ENCODE data around the gene RBM34.
A peak's percentile ranks its signal among the peaks of the same experiment; 100 is the strongest.
"Not testable (repeated sequence)": the region's sequence is repeated elsewhere in the genome, so short reads cannot be mapped to it uniquely, and the experiment has no call there.

RBM34 gene

GRCh38 chr1:235124665-235125064, 36.4 kb downstream of the RBM34 start:
- no peak for DNase-seq
- intact Hi-C loops (cut with DNase I): loop anchor here (5.0 to 10.0 kb wide), 2 partner anchors 38 to 200 kb away; partner anchors contain the start of genes ARID4B, GGPS1 and RBM34

GRCh38 chr1:235124111-235124510, 36.9 kb downstream of the RBM34 start:
- DNase-seq: no peak
- intact Hi-C loops (cut with DNase I): loop anchor here (10.0 kb wide), 1 partner anchor 201 kb away; the partner anchor contains the start of genes ARID4B and GGPS1

DNA sequence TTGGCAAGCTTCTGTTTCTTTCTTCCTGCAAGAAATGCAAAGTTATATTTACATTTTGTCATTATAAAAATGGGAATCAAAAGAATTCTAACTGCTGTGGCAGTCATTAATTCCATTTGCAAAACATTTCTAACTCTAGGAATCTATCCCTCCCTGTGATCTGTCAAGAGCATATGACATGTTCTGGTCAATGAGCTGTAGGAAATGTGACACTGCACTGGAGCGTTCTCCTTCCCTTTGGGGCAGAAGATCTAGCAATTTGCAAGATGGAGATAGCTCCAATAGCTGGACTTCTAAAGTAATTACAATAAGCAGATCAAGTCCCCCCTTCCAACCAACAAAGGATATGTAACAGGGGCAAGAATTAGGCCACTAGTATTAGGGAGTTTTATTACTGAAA, 38.7 kb downstream of the RBM34 start:
- intact Hi-C loops (cut with DNase I): loop anchor here (10.0 kb wide), 1 partner anchor 202 kb away; the partner anchor contains the start of genes ARID4B and GGPS1
- DNase-seq: no peak

- DNase-seq: no peak
- intact Hi-C loops (cut with DNase I): no loop called here
Measured at GRCh38 chr1:235113183-235113917, 47.7 kb downstream of the RBM34 start.

GRCh38 chr1:235112297-235113182, 48.5 kb downstream of the RBM34 start:
- intact Hi-C loops (cut with DNase I): no loop called here

GRCh38 chr1:235111107-235111506, 49.9 kb downstream of the RBM34 start:
- no peak for DNase-seq
- intact Hi-C loops (cut with DNase I): no loop called here

More at GRCh38 chr1:235112297-235113182, 48.5 kb downstream of the RBM34 start:
- no peak for DNase-seq

DNA sequence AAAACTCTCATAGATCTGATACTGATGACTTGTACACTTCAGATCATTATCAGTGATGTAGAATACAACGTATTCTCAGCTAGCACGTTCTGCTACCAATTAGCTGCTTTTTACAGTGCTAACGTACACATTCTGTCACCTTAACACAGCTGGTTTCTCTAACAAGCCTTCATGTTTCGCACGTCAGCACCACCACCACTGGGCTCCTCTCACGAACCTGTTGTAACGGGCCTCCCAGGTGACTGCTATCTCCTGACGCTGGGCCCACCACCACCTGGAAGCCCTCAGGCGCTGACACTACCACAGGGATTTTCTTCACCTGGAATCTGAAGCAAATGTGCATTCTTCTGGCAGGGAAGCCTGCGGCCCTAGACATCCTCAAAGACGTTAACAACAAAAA, 52.2 kb downstream of the RBM34 start:
- intact Hi-C loops (cut with DNase I): no loop called here
- no peak for DNase-seq

DNA sequence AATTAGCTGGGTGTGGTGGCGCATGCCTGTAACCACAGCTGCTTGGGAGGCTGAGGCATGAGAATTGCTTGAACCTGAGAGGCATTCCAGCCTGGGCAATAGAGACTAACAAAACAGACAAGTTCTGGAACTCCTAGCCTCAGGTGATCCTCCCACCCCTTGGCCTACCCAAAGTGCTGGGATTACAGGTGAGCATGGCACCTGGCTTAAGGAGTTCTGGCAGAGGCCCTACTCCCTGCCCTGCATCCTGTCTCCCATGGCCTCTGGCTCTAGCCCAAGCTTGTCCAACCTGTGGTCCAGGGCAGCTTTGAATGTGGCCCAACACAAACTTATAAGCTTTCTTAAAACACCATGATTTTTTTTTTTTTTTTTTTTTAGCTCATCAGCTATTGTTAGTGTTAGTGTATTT, 52.9 kb downstream of the RBM34 start:
- intact Hi-C loops (cut with DNase I): no loop called here

GRCh38 chr1:235107368-235108184, 53.5 kb downstream of the RBM34 start:
- DNase-seq: no peak
- intact Hi-C loops (cut with DNase I): no loop called here

More for the DNA sequence above, 52.9 kb downstream of the RBM34 start:
- DNase-seq: no peak

GRCh38 chr1:235106457-235106856, 54.6 kb downstream of the RBM34 start:
- intact Hi-C loops (cut with DNase I): no loop called here
- DNase-seq: no peak

- intact Hi-C loops (cut with DNase I): no loop called here
Measured at GRCh38 chr1:235105051-235106043, 55.7 kb downstream of the RBM34 start.

DNA sequence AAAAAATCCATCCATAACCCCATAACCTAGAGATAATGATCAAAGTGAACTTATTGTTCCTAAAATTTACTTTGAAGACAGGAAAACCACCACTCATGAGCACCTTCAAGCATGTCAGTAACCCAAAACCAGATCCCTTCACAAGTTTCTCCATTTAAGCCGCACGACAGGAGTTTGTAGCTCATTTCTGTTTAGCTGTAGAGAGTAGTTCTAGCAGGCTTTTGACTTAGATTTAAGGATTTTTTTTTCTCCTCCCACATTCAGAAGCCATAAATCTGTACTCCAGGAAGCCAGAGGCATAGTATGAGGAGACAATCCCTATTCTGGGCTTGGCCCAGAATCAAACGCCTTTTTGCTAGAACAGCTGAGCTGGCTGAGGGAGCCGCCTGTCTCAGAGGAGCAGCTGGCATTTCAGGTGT, 58.0 kb downstream of the RBM34 start:
- intact Hi-C loops (cut with DNase I): loop anchor here (5.0 kb wide), 1 partner anchor 314 kb away; no protein-coding TSS in a partner anchor
- DNase-seq: peak in 4 of 10 donors; percentile 30 to 77 (median 38)

More at GRCh38 chr1:235105051-235106043, 55.7 kb downstream of the RBM34 start:
- DNase-seq: no peak

DNA sequence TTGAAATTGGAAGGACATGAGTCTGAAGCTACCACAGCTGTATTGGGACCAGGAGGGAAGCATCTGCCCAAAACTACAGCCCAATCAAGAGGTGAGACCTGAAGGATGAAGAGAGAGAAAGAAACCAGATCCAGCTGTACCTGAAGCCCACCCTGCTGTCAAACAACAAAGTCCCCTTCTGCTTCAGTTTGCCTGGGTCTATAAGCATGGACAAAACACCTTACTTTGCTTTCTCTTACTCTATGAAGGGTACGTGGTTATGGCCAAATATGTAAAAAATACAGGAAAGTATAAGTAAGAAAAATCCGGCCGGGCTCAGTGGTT, 58.8 kb downstream of the RBM34 start:
- no peak for DNase-seq
- intact Hi-C loops (cut with DNase I): loop anchor here (5.0 kb wide), 1 partner anchor 315 kb away; no protein-coding TSS in a partner anchor

GRCh38 chr1:235101558-235102258, 59.3 kb downstream of the RBM34 start:
- intact Hi-C loops (cut with DNase I): loop anchor here (5.0 kb wide), 1 partner anchor 316 kb away; no protein-coding TSS in a partner anchor
- peak in 3 of 10 donors; percentile 32 to 91 (median 50) for DNase-seq

DNA sequence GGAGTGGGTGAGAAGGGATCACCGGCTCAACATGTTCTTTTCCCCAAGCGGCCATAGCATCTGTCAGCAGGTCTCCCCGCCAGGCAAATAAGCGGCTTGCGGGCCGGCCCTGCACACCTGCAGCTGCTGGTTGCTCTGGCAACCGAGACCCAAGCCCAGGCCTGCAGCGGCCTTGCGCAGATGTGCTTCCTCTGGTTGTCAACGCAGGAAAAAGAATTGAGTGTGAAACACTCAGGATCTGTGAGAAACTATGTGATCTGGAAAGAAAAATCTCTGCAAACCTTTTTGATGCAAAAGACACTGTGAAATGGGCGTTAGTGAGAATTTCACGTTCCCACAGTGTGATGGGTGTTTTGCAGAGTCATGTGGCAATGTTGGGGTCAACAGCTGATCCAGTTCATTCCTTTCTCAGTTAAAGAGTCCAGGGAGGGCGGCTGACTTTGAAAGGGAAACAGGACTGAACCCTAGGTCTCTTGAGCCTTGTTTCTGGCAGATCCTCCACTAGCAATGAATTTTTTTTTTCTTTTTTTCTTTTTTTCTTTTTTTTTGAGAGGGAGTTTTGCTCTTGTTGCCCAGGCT, 60.8 kb downstream of the RBM34 start:
- DNase-seq: no peak
- intact Hi-C loops (cut with DNase I): loop anchor here (5.0 kb wide), 1 partner anchor 317 kb away; no protein-coding TSS in a partner anchor

GRCh38 chr1:235098991-235099390, 62.1 kb downstream of the RBM34 start:
- intact Hi-C loops (cut with DNase I): no loop called here
- DNase-seq: no peak

- intact Hi-C loops (cut with DNase I): no loop called here
- DNase-seq: no peak
Measured at GRCh38 chr1:235098547-235098946, 62.5 kb downstream of the RBM34 start.

- DNase-seq; intact Hi-C loops (cut with DNase I): not testable (repeated sequence)
Measured at GRCh38 chr1:235097501-235097900, 63.5 kb downstream of the RBM34 start.

Data from posterior cingulate gyrus (tissue), 11 donors.